Activated naive CD8-positive, alpha-beta T cell treated with anti-CD3 and anti-CD28 coated beads, Interleukin-2, amount 50 U/mL, for 16 hours (primary cell): ENCODE measurements around the gene C9orf85.
"Not testable (repeated sequence)": the region's sequence is repeated elsewhere in the genome, so short reads cannot be mapped to it uniquely, and the experiment has no call there.

Experiments used
- DNase-seq: peaks from one replicate; pipeline ENCODE4 v3.0.0-alpha.2; 2020; ENCODE audit warnings: low read depth, low spot score

Gene C9orf85

GRCh38 chr9:71911061-71911907 is at the start of gene C9orf85, which contains the start of gene ABHD17B:
TSS of gene C9orf85 (plus strand) at chr9:71911639. CDS start at chr9:71911735, 96 bp downstream.
TSS of gene ABHD17B (minus strand) at chr9:71911193. CDS start at chr9:71875080, 36,113 bp downstream.
- DNase-seq, result peak; percentile 93

- no peak for DNase-seq
Measured at GRCh38 chr9:71863631-71864030, 47.8 kb upstream of the C9orf85 start.

GRCh38 chr9:71875345-71875744 is 36.1 kb upstream of the C9orf85 start:
- no peak for DNase-seq

GRCh38 chr9:71876106-71876505 is 35.3 kb upstream of the C9orf85 start:
- DNase-seq, result no peak

- no peak for DNase-seq
Measured at GRCh38 chr9:71876829-71877228, 34.6 kb upstream of the C9orf85 start.

GRCh38 chr9:71878327-71879274 is 32.8 kb upstream of the C9orf85 start:
- DNase-seq, result no peak

- DNase-seq, result no peak
Measured at GRCh38 chr9:71879644-71880174, 31.7 kb upstream of the C9orf85 start.

GRCh38 chr9:71884005-71884404 is 27.4 kb upstream of the C9orf85 start:
- no peak for DNase-seq

- no peak for DNase-seq
Measured at GRCh38 chr9:71885467-71885866, 26.0 kb upstream of the C9orf85 start.

GRCh38 chr9:71886015-71886414 is 25.4 kb upstream of the C9orf85 start:
- DNase-seq, result no peak

- DNase-seq, result no peak
Measured at GRCh38 chr9:71886541-71886940, 24.9 kb upstream of the C9orf85 start.

GRCh38 chr9:71887362-71887761 is 24.1 kb upstream of the C9orf85 start:
- no peak for DNase-seq

GRCh38 chr9:71890042-71890679 is 21.3 kb upstream of the C9orf85 start:
- DNase-seq, result no peak

- no peak for DNase-seq
Measured at GRCh38 chr9:71891557-71892189, 19.8 kb upstream of the C9orf85 start.

- no peak for DNase-seq
Measured at GRCh38 chr9:71895117-71895516, 16.3 kb upstream of the C9orf85 start.

- DNase-seq, result no peak
Measured at GRCh38 chr9:71895955-71896354, 15.5 kb upstream of the C9orf85 start.

GRCh38 chr9:71896761-71897160 is 14.7 kb upstream of the C9orf85 start:
- no peak for DNase-seq

GRCh38 chr9:71897577-71897976 is 13.9 kb upstream of the C9orf85 start:
- no peak for DNase-seq

- not testable (repeated sequence) for DNase-seq
Measured at GRCh38 chr9:71898756-71899155, 12.7 kb upstream of the C9orf85 start.

GRCh38 chr9:71901695-71902597 is 9.5 kb upstream of the C9orf85 start:
- no peak for DNase-seq
